K562 (cell line): ENCODE results near the gene GRIA4. TPM values are rescaled to one million over a fixed set of nuclear protein-coding genes. Genes with fewer than 3 reads are reported as not detected.

ENCODE experiments used
- ATAC-seq: fragments of 200-7000 bp; cut with Tn5 transposase; 3 replicates; pipeline ENCODE4 v1.9.1; 2020; ENCODE audit warnings: moderate library complexity
- BruUV-seq: library from RNA; stranded (reverse); fragments of 400-500 nt; replicated peaks from 2 replicates; lab custom pipeline; 2021; lab: Mats Ljungman, UMichigan
- CTCF ChIA-PET: fragments of 300-600 bp; formaldehyde crosslinking; extraction: SDS; loops from one replicate; lab custom pipeline; 2021; ENCODE audit warnings: low intra/inter-chr PET ratio; lab: Yijun Ruan, JAX
- POLR2A ChIA-PET: fragments of 300-600, 350-650 bp; sonication (Branson Sonifier 250); formaldehyde crosslinking; extraction: SDS; loops from one replicate; lab custom pipeline; 2021; ENCODE audit warnings: antibody characterized with exemption, inconsistent platforms; lab: Yijun Ruan, JAX
- DNase-seq, 4 experiments: peaks; one replicate each; pipeline versions ENCODE4 v3.0.0 to v3.0.0-alpha.2; 2011 to 2018; ENCODE audit warnings: low spot score in 3 of 4, mixed read lengths in 3 of 4; ENCODE audit errors: extremely low read depth in 1 of 4
- FAIRE-seq: peaks from 2 replicates; lab custom pipeline; 2011; peaks lifted over from hg19 to GRCh38; lab: Jason Lieb, UNC
- H2AFZ ChIP-seq: 2 replicates; pipeline ENCODE4 v1.6.0; 2011; ENCODE audit warnings: low read depth, low read length, control low read depth, inconsistent platforms
- H3K27ac ChIP-seq: fragments of 200-600 bp; 3 replicates; pipeline ENCODE4 v1.8.0; 2011; ENCODE audit warnings: low read depth, mild to moderate bottlenecking, control low read depth, inconsistent platforms, low read length, moderate library complexity, mixed read lengths; ENCODE audit errors: extremely low read depth
- H3K27me3 ChIP-seq, 2 experiments: fragments of 300-600 bp in 1 of 2; 2 replicates in 1 of 2; 3 replicates in 1 of 2; pipeline versions ENCODE4 v1.6.0 to v1.8.0; 2011; ENCODE audit warnings: inconsistent platforms in 2 of 2, low read length in 2 of 2, mild to moderate bottlenecking in 1 of 2, mixed read lengths in 1 of 2, moderate library complexity in 1 of 2; ENCODE audit not compliant: control insufficient read depth in 2 of 2, insufficient read depth in 2 of 2
- H3K36me3 ChIP-seq: fragments of 300-600 bp; 3 replicates; pipeline ENCODE4 v1.8.0; 2011; ENCODE audit warnings: mild to moderate bottlenecking, low read length, inconsistent platforms; ENCODE audit not compliant: control insufficient read depth, insufficient read depth
- H3K4me1 ChIP-seq, 2 experiments: fragments of 200-600 bp in 1 of 2; replicated peaks in 1 of 2; 2 replicates in 1 of 2; 3 replicates in 1 of 2; pipeline versions ENCODE4 v1.5.1 to v1.8.0; 2011; ENCODE audit warnings: inconsistent platforms in 2 of 2, low read length in 2 of 2, mild to moderate bottlenecking in 1 of 2, mixed read lengths in 1 of 2, moderate library complexity in 1 of 2; ENCODE audit not compliant: control insufficient read depth in 2 of 2, insufficient read depth in 2 of 2
- H3K4me2 ChIP-seq: 2 replicates; pipeline ENCODE4 v1.6.1; 2011; ENCODE audit warnings: low read length, control low read depth, inconsistent platforms, mixed read lengths; ENCODE audit not compliant: insufficient read depth
- H3K4me3 ChIP-seq: fragments of 200-600 bp; sonication (generic), shearing (Covaris generic); 2 replicates; pipeline ENCODE4 v1.5.1; 2016; ENCODE audit warnings: control low read depth, inconsistent platforms
- H3K79me2 ChIP-seq: fragments of 200-600 bp; 3 replicates; pipeline ENCODE4 v1.8.0; 2011; ENCODE audit warnings: low read length, inconsistent platforms; ENCODE audit not compliant: control insufficient read depth, insufficient read depth
- H3K9ac ChIP-seq, 2 experiments: 2 replicates each; pipeline versions ENCODE4 v1.6.0 to v1.6.1; 2011; ENCODE audit warnings: low read depth in 2 of 2, low read length in 2 of 2, control low read depth in 1 of 2, inconsistent platforms in 1 of 2, mild to moderate bottlenecking in 1 of 2, mixed read lengths in 1 of 2; ENCODE audit not compliant: insufficient read depth in 1 of 2
- H3K9me1 ChIP-seq: one replicate; pipeline ENCODE4 v1.6.0; 2011; ENCODE audit warnings: inconsistent platforms, mild to moderate bottlenecking, low read length, moderate library complexity; ENCODE audit not compliant: control insufficient read depth, insufficient read depth
- H3K9me3 ChIP-seq: replicated peaks from 2 replicates; pipeline ENCODE4 v1.5.1; 2011; ENCODE audit warnings: low read depth, low read length, inconsistent platforms; ENCODE audit not compliant: control insufficient read depth, insufficient read depth
- H4K20me1 ChIP-seq: replicated peaks from 2 replicates; pipeline ENCODE4 v1.6.1; 2011; ENCODE audit warnings: low read length, inconsistent platforms, mixed read lengths; ENCODE audit not compliant: control insufficient read depth, insufficient read depth
- CREBBP ChIP-seq: IDR thresholded peaks from one replicate; pipeline ENCODE4 v1.6.1; 2012; ENCODE audit warnings: low read depth, mild to moderate bottlenecking, control low read depth, inconsistent platforms, low read length
- ETV6 ChIP-seq, 3 experiments: fragments of 150-350 bp in 1 of 3; sonication (generic) in 1 of 3; formaldehyde crosslinking in 1 of 3; IDR thresholded peaks; 2 replicates each; pipeline versions ENCODE4 v1.6.1 to v1.8.0; 2014 to 2022; ENCODE audit warnings: borderline replicate concordance in 2 of 3, low read depth in 2 of 3, antibody characterized with exemption in 1 of 3, low read length in 1 of 3, mild to moderate bottlenecking in 1 of 3, missing genetic modification reagents in 1 of 3
- FOXP4 ChIP-seq: sonication (generic); formaldehyde crosslinking; IDR thresholded peaks from 2 replicates; pipeline ENCODE4 v1.8.0; 2022; ENCODE audit warnings: mild to moderate bottlenecking, missing genetic modification reagents, borderline replicate concordance
- HDGF ChIP-seq: fragments of 450-650 bp; IDR thresholded peaks from 2 replicates; pipeline ENCODE4 v1.6.1; 2016
- KLF16 ChIP-seq: IDR thresholded peaks from 2 replicates; pipeline ENCODE4 v1.6.1; 2016; ENCODE audit warnings: antibody characterized with exemption
- MBD1 ChIP-seq: fragments of 250-450 bp; sonication (Bioruptor Pico); IDR thresholded peaks from 2 replicates; pipeline ENCODE4 v1.8.0; 2022; ENCODE audit warnings: inconsistent platforms
- MEF2A ChIP-seq: IDR thresholded peaks from 2 replicates; pipeline ENCODE4 v1.6.1; 2011; ENCODE audit warnings: low read depth, mild to moderate bottlenecking, low read length, moderate library complexity; ENCODE audit not compliant: control insufficient read depth
- MTA3 ChIP-seq: fragments of 450-650 bp; formaldehyde crosslinking; IDR thresholded peaks from 2 replicates; pipeline ENCODE4 v1.6.1; 2017; ENCODE audit warnings: mild to moderate bottlenecking, borderline replicate concordance
- NELFE ChIP-seq: IDR thresholded peaks from 2 replicates; pipeline ENCODE4 v1.6.1; 2011; ENCODE audit warnings: mild to moderate bottlenecking; ENCODE audit not compliant: insufficient read depth, insufficient read length
- POLR2G ChIP-seq: fragments of 200-400 bp; formaldehyde crosslinking; IDR thresholded peaks from 2 replicates; pipeline ENCODE4 v1.6.1; 2017; ENCODE audit warnings: low read depth, mild to moderate bottlenecking, antibody characterized with exemption, low read length, moderate library complexity
- PPARD ChIP-seq: fragments of 250-450 bp; sonication (Bioruptor Pico); IDR thresholded peaks from 2 replicates; pipeline ENCODE4 v1.8.0; 2022; ENCODE audit warnings: inconsistent platforms, mild to moderate bottlenecking, moderate library complexity
- RHOXF2B ChIP-seq: fragments of 250-450 bp; sonication (Bioruptor Pico); conservative IDR thresholded peaks from 2 replicates; pipeline ENCODE4 v1.5.1; 2021
- TRIM24 ChIP-seq, 2 experiments: fragments of 450-650 bp; IDR thresholded peaks; 2 replicates each; pipeline ENCODE4 v1.6.1; 2016
- U2AF1 ChIP-seq: fragments of 200-400 bp; formaldehyde crosslinking; optimal IDR thresholded peaks from 2 replicates; pipeline ENCODE3; 2017; ENCODE audit warnings: mild to moderate bottlenecking, low read depth, low read length, moderate library complexity
- ZBED1 ChIP-seq: IDR thresholded peaks from 2 replicates; pipeline ENCODE4 v1.6.1; 2014
- ZBTB17 ChIP-seq: fragments of 450-650 bp; formaldehyde crosslinking; IDR thresholded peaks from 2 replicates; pipeline ENCODE4 v1.4.0; 2020; ENCODE audit warnings: mild to moderate bottlenecking
- ZEB2 ChIP-seq: fragments of 450-650 bp; IDR thresholded peaks from 2 replicates; pipeline ENCODE4 v1.6.1; 2016
- ZKSCAN3 ChIP-seq: fragments of 250-450 bp; sonication (Bioruptor Pico); IDR thresholded peaks from 2 replicates; pipeline ENCODE4 v1.4.0; 2020
- ZNF197 ChIP-seq: fragments of 200-800 bp; sonication (Bioruptor generic); IDR thresholded peaks from 2 replicates; pipeline ENCODE4 v1.6.1; 2016; ENCODE audit warnings: low read depth, missing genetic modification characterization, missing compliant biosample characterization
- WGBS: fragments of 100-300 bp; shearing (Covaris generic); methylation state at CpG from one replicate; pipeline ENCODE4 v1.1.6; 2016; ENCODE audit warnings: low coverage, mixed read lengths; ENCODE audit not compliant: insufficient coverage; ENCODE audit errors: missing lambda C conversion rate; 5-methylcytosine and 5-hydroxymethylcytosine counted together
- in situ Hi-C: fragments of 300-500 bp; cut with MboI; formaldehyde crosslinking; loops from 4 replicates; pipeline ENCODE4 v1.15.0; 2018; ENCODE audit warnings: inconsistent platforms, mixed read lengths
- intact Hi-C: fragments of 100-400 bp; cut with micrococcal nuclease; formaldehyde crosslinking; loops from 2 replicates; pipeline ENCODE4 v1.14.2; 2022
- polyA plus RNA-seq, 8 experiments: library from polyadenylated mRNA; depleted of rRNA in 4 of 8; stranded (reverse) in 5 of 8; unstranded in 3 of 8; fragments of >200 nt; fragmentation: Nextera tagmentation in 2 of 8; fragmentation: Illumina TruSeq in 1 of 8; extraction: Ambion mirVana in 2 of 8; extraction: Trizol in 1 of 8; gene quantifications; 2 replicates each; pipeline versions ENCODE4 v1.2.1 to v1.2.3, GENCODE V29; 2011 to 2014; ENCODE audit warnings: inconsistent platforms in 1 of 8, missing spikeins in 1 of 8
- total RNA-seq, 7 experiments: library from RNA; depleted of rRNA in 6 of 7; stranded (reverse); fragments of >200 nt in 6 of 7; fragmentation: Illumina TruSeq in 2 of 7; extraction: Trizol in 2 of 7; gene quantifications; 2 replicates each; pipeline versions ENCODE4 v1.2.1 to v1.2.3, GENCODE V29; 2011 to 2021; ENCODE audit warnings: low replicate concordance in 1 of 7

GRIA4 gene
- total and polyA plus RNA-seq, 9 of the 15 experiments (the other 6 are each of a cell fraction or from before 2014, with no cell fraction given) = not detected

GRCh38 chr11:105942921-105943320 lies 333.0 kb downstream of the GRIA4 start:
- ATAC-seq (no peak), FAIRE-seq (no peak), DNase-seq (no peak)
- Histone ChIP-seq H3K9ac (no peak overlapping the region), H3K27ac (no peak overlapping the region), H3K4me2 (no peak overlapping the region), H3K36me3 (no peaks in the 10 kb centered on the region), H4K20me1 (no peaks in the 10 kb centered on the region), H2AFZ (no peak overlapping the region), H3K4me3 (no peak overlapping the region), H3K9me1 (no peaks in the 10 kb centered on the region), H3K9me3 (no peaks in the 10 kb centered on the region), H3K27me3 (no peaks in the 10 kb centered on the region), H3K4me1 (no peaks in the 10 kb centered on the region), H3K79me2 (no peaks in the 10 kb centered on the region)
- ChIA-PET CTCF (no interaction called here), POLR2A (no interaction called here)
- no TSS peak for BruUV-seq
- TF ChIP-seq ZBTB17 (no peak), MTA3 (no peak), ZEB2 (no peak), KLF16 (no peak), TRIM24 (IDR thresholded peaks at IDR 0.05) (no peak), CREBBP (no peak), ZBED1 (no peak), U2AF1 (no peak), ZNF197 (CRISPR knock-in tag) (no peak), FOXP4 (CRISPR knock-in tag) (no peak), ZKSCAN3 (CRISPR knock-in tag) (no peak), RHOXF2B (CRISPR knock-in tag) (no peak), MEF2A (no peak), MBD1 (CRISPR knock-in tag) (no peak), POLR2G (no peak), PPARD (CRISPR knock-in tag) (no peak), ETV6 (IDR thresholded peaks at IDR 0.05; ENCODE audit: borderline replicate concordance in 1 of 2, low read depth in 2 of 2, low read length in 1 of 2) (no peak), ETV6 (CRISPR knock-in tag; IDR thresholded peaks at IDR 0.05; ENCODE audit: borderline replicate concordance) (no peak), HDGF (no peak), NELFE (no peak)
- 0% methylated on average over 2 of the region's 2 CpGs for WGBS
- in situ Hi-C loops (no loop called here), intact Hi-C loops (no loop called here)
